SK-N-SH (cell line): ENCODE measurements around the gene LCN1. TPM values are rescaled to one million over a fixed set of nuclear protein-coding genes. Genes with fewer than 3 reads are reported as not detected.

Experiments
- CTCF ChIA-PET: fragments of 300-600, 350-600 bp; formaldehyde crosslinking; extraction: SDS; loops from one replicate; lab custom pipeline; 2021; lab: Yijun Ruan, JAX
- POLR2A ChIA-PET: fragments of 350-600 bp; sonication (Branson Sonifier 250); formaldehyde crosslinking; extraction: SDS; loops from one replicate; lab custom pipeline; 2020; ENCODE audit warnings: antibody characterized with exemption, inconsistent platforms; lab: Yijun Ruan, JAX
- DNase-seq: peaks from one replicate; pipeline ENCODE4 v3.0.0; 2012
- H2AFZ ChIP-seq: fragments of 200-600 bp; sonication (generic); 2 replicates; pipeline ENCODE4 v1.8.1; 2016; ENCODE audit warnings: antibody characterized with exemption, mild to moderate bottlenecking, low read depth
- H3F3A ChIP-seq: fragments of 200-600 bp; sonication (generic); replicated peaks from 2 replicates; pipeline ENCODE3; 2016; ENCODE audit warnings: antibody characterized with exemption, mild to moderate bottlenecking; ENCODE audit not compliant: insufficient read depth
- H3K27ac ChIP-seq, 2 experiments: fragments of 200-500 bp in 1 of 2; fragments of 200-600 bp in 1 of 2; sonication (Bioruptor generic) in 1 of 2; sonication (generic), shearing (Covaris generic) in 1 of 2; 2 replicates each; pipeline versions ENCODE4 v1.5.1 to v1.6.1; 2014 to 2016; ENCODE audit warnings: low read depth in 2 of 2, inconsistent platforms in 1 of 2, low read length in 1 of 2, mild to moderate bottlenecking in 1 of 2, mixed read lengths in 1 of 2
- H3K27me3 ChIP-seq: fragments of 200-600 bp; sonication (generic), shearing (Covaris generic); 2 replicates; pipeline ENCODE4 v1.6.1; 2016; ENCODE audit warnings: mixed run types; ENCODE audit not compliant: insufficient read depth
- H3K36me3 ChIP-seq, 2 experiments: fragments of 200-500 bp in 1 of 2; fragments of 200-600 bp in 1 of 2; sonication (Bioruptor generic) in 1 of 2; sonication (generic) in 1 of 2; replicated peaks in 1 of 2; 2 replicates each; pipeline versions ENCODE3 to v1.5.1; 2014 to 2016; ENCODE audit warnings: low read length in 1 of 2, mild to moderate bottlenecking in 1 of 2; ENCODE audit not compliant: insufficient read depth in 2 of 2, control insufficient read depth in 1 of 2
- H3K4me1 ChIP-seq, 2 experiments: fragments of 200-500 bp in 1 of 2; fragments of 200-600 bp in 1 of 2; sonication (Bioruptor generic) in 1 of 2; sonication (generic), shearing (Covaris generic) in 1 of 2; 2 replicates each; pipeline versions ENCODE4 v1.5.1 to v1.6.1; 2014 to 2016; ENCODE audit warnings: low read depth in 1 of 2, low read length in 1 of 2, mixed run types in 1 of 2; ENCODE audit not compliant: insufficient read depth in 2 of 2, control insufficient read depth in 1 of 2
- H3K4me2 ChIP-seq: fragments of 200-600 bp; sonication (generic), shearing (Covaris generic); 2 replicates; pipeline ENCODE4 v1.6.1; 2017; ENCODE audit warnings: mixed run types
- H3K4me3 ChIP-seq, 2 experiments: fragments of 200-500 bp in 1 of 2; fragments of 200-600 bp in 1 of 2; sonication (Bioruptor generic) in 1 of 2; sonication (generic), shearing (Covaris generic) in 1 of 2; 2 replicates each; pipeline versions ENCODE4 v1.5.1 to v1.8.1; 2014 to 2016; ENCODE audit warnings: low read depth in 2 of 2, inconsistent platforms in 1 of 2, low read length in 1 of 2, mild to moderate bottlenecking in 1 of 2, mixed read lengths in 1 of 2, moderate library complexity in 1 of 2
- H3K79me2 ChIP-seq: fragments of 200-600 bp; sonication (generic); 2 replicates; pipeline ENCODE4 v1.8.1; 2017; ENCODE audit warnings: mild to moderate bottlenecking; ENCODE audit not compliant: insufficient read depth
- H3K9ac ChIP-seq: fragments of 200-600 bp; sonication (generic); 2 replicates; pipeline ENCODE4 v1.6.1; 2017; ENCODE audit warnings: mixed run types
- H3K9me2 ChIP-seq: fragments of 200-600 bp; sonication (generic); 2 replicates; pipeline ENCODE4 v1.6.1; 2017; ENCODE audit warnings: mixed run types
- H3K9me3 ChIP-seq: fragments of 200-600 bp; sonication (generic); 2 replicates; pipeline ENCODE4 v1.6.1; 2017; ENCODE audit warnings: mixed run types, mild to moderate bottlenecking, moderate library complexity
- H4K20me1 ChIP-seq: fragments of 200-600 bp; sonication (generic); 2 replicates; pipeline ENCODE4 v1.6.1; 2017; ENCODE audit warnings: mild to moderate bottlenecking, mixed run types; ENCODE audit not compliant: insufficient read depth
- CHD2 ChIP-seq: fragments of 150-350 bp; IDR thresholded peaks from 2 replicates; pipeline ENCODE4 v1.6.1; 2018; ENCODE audit warnings: low read length; ENCODE audit not compliant: partially characterized antibody
- CTCF ChIP-seq: fragments of 200-600 bp; sonication (generic); IDR thresholded peaks from 2 replicates; pipeline ENCODE4 v1.6.1; 2017; ENCODE audit warnings: antibody characterized with exemption, mild to moderate bottlenecking, moderate library complexity
- ELF1 ChIP-seq: IDR thresholded peaks from 2 replicates; pipeline ENCODE4 v1.4.0; 2012
- FOSL2 ChIP-seq: IDR thresholded peaks from 2 replicates; pipeline ENCODE4 v1.4.0; 2012; ENCODE audit warnings: low read depth, mild to moderate bottlenecking, moderate library complexity, borderline replicate concordance
- FOXM1 ChIP-seq: IDR thresholded peaks from 2 replicates; pipeline ENCODE4 v1.4.0; 2012; ENCODE audit warnings: low read depth, mild to moderate bottlenecking
- GATA2 ChIP-seq: sonication (generic); formaldehyde crosslinking; IDR thresholded peaks from 2 replicates; pipeline ENCODE4 v1.5.0; 2020; ENCODE audit warnings: mild to moderate bottlenecking, missing genetic modification reagents
- MAX ChIP-seq: IDR thresholded peaks from 2 replicates; pipeline ENCODE4 v1.4.0; 2012; ENCODE audit warnings: low read depth
- MEF2A ChIP-seq: IDR thresholded peaks from 2 replicates; pipeline ENCODE4 v1.4.0; 2012; ENCODE audit warnings: low read depth, borderline replicate concordance
- MXI1 ChIP-seq: IDR thresholded peaks from 2 replicates; pipeline ENCODE4 v1.6.1; 2012; ENCODE audit warnings: mild to moderate bottlenecking, low read depth, low read length, improper control_type of control experiment
- NRF1 ChIP-seq: IDR thresholded peaks from 2 replicates; pipeline ENCODE4 v1.6.1; 2012; ENCODE audit warnings: low read depth, mild to moderate bottlenecking, low read length
- POLR2AphosphoS5 ChIP-seq: IDR thresholded peaks from 2 replicates; pipeline ENCODE4 v1.6.1; 2012; ENCODE audit warnings: low read depth, low read length
- RCOR1 ChIP-seq: fragments of 150-350 bp; IDR thresholded peaks from 2 replicates; pipeline ENCODE4 v1.6.1; 2017; ENCODE audit warnings: antibody characterized with exemption, low read length
- REST ChIP-seq: IDR thresholded peaks from 2 replicates; pipeline ENCODE4 v1.6.1; 2012; ENCODE audit warnings: mild to moderate bottlenecking, low read depth, low read length, moderate library complexity
- RFX5 ChIP-seq: IDR thresholded peaks from 2 replicates; pipeline ENCODE4 v1.6.1; 2012; ENCODE audit warnings: mild to moderate bottlenecking, improper control_type of control experiment, low read length
- RXRA ChIP-seq: IDR thresholded peaks from 2 replicates; pipeline ENCODE4 v1.4.0; 2012; ENCODE audit warnings: low read depth, mild to moderate bottlenecking, borderline replicate concordance
- SMC3 ChIP-seq: IDR thresholded peaks from 2 replicates; pipeline ENCODE4 v1.6.1; 2012; ENCODE audit warnings: low read depth, low read length, improper control_type of control experiment
- TAF1 ChIP-seq: IDR thresholded peaks from 2 replicates; pipeline ENCODE4 v1.6.1; 2012; ENCODE audit warnings: low read depth, mild to moderate bottlenecking, low read length, moderate library complexity, borderline replicate concordance
- TEAD4 ChIP-seq: IDR thresholded peaks from 2 replicates; pipeline ENCODE4 v1.4.0; 2012; ENCODE audit warnings: mild to moderate bottlenecking, borderline replicate concordance; ENCODE audit not compliant: insufficient read depth
- USF1 ChIP-seq: IDR thresholded peaks from 2 replicates; pipeline ENCODE4 v1.4.0; 2012; ENCODE audit warnings: low read depth, borderline replicate concordance
- WGBS: methylation state at CpG from one replicate; pipeline ENCODE4 v1.1.6; 2017; ENCODE audit warnings: low lambda C conversion rate; 5-methylcytosine and 5-hydroxymethylcytosine counted together
- polyA plus RNA-seq, 3 experiments: library from polyadenylated mRNA; depleted of rRNA; stranded (reverse); fragments of >200 nt; gene quantifications; 2 replicates each; pipeline ENCODE4 v1.2.3, GENCODE V29; 2012

The LCN1 gene
- polyA plus RNA-seq, 1 of the 3 experiments (the other 2 are of a cell fraction), result not detected

GRCh38 chr9:135517407-135517822 is 3.8 kb upstream of the LCN1 start:
- H3K4me3 ChIP-seq, result no peak overlapping the region
- no peak for DNase-seq
- no peaks in the 10 kb centered on the region for H3F3A ChIP-seq
- H3K9me3 ChIP-seq, result no peaks in the 10 kb centered on the region
- H3K79me2 ChIP-seq, result no peaks in the 10 kb centered on the region
- H3K9ac ChIP-seq, result no peak overlapping the region
- no peak for TF ChIP-seq TEAD4
- TF ChIP-seq TAF1, result no peak
- no peak overlapping the region for H3K27ac ChIP-seq
- POLR2A ChIA-PET, result no interaction called here
- CTCF ChIA-PET, result interaction anchor here (1.2 to 3.0 kb wide), 2 partner anchors 13 to 105 kb away, joined by 4 to 11 read pairs; no protein-coding TSS in a partner anchor
- no peaks in the 10 kb centered on the region for H3K36me3 ChIP-seq
- no peaks in the 10 kb centered on the region for H4K20me1 ChIP-seq
- 69% methylated on average over 24 of the region's 24 CpGs for WGBS
- H3K4me1 ChIP-seq, result no peaks in the 10 kb centered on the region
- H3K4me2 ChIP-seq, result no peak overlapping the region
- no peaks in the 10 kb centered on the region for H3K27me3 ChIP-seq
- H2AFZ ChIP-seq, result no peak overlapping the region
- no peaks in the 10 kb centered on the region for H3K9me2 ChIP-seq

- H3K4me2 ChIP-seq, result no peak overlapping the region
- H3K9me3 ChIP-seq, result no peaks in the 10 kb centered on the region
- no peaks in the 10 kb centered on the region for H3K9me2 ChIP-seq
- H3K4me3 ChIP-seq, result no peak overlapping the region
- no peaks in the 10 kb centered on the region for H3K36me3 ChIP-seq
- H3F3A ChIP-seq, result no peaks in the 10 kb centered on the region
- H3K27me3 ChIP-seq, result no peaks in the 10 kb centered on the region
- H2AFZ ChIP-seq, result no peak overlapping the region
- no peak for DNase-seq
- H3K27ac ChIP-seq, result no peak overlapping the region
- H4K20me1 ChIP-seq, result no peaks in the 10 kb centered on the region
- TF ChIP-seq GATA2 (CRISPR knock-in tag) (no peak), SMC3 (no peak), FOSL2 (no peak), RFX5 (no peak), TEAD4 (no peak), TAF1 (no peak), FOXM1 (no peak), MEF2A (no peak), REST (no peak), MXI1 (no peak), CTCF (no peak), POLR2AphosphoS5 (no peak), RXRA (no peak), RCOR1 (no peak), ELF1 (no peak), MAX (no peak), USF1 (no peak), CHD2 (no peak), NRF1 (no peak)
- H3K79me2 ChIP-seq, result no peaks in the 10 kb centered on the region
- CTCF ChIA-PET, result interaction anchor here (1.4 to 3.0 kb wide), 2 partner anchors 14 to 107 kb away, joined by 3 to 11 read pairs; no protein-coding TSS in a partner anchor
- POLR2A ChIA-PET, result no interaction called here
- no peaks in the 10 kb centered on the region; a peak in 1 of 4 replicates for H3K4me1 ChIP-seq
- no peak overlapping the region for H3K9ac ChIP-seq
- WGBS, result 65% methylated on average over 10 of the region's 10 CpGs
Measured at GRCh38 chr9:135519179-135519971, 1.9 kb upstream of the LCN1 start.
